Left kidney (tissue), 2 donors: Measurements from ENCODE around the gene SLX9. TPM values are rescaled to one million over a fixed set of nuclear protein-coding genes. Genes with fewer than 3 reads are reported as not detected.
"Not testable (repeated sequence)": the region's sequence is repeated elsewhere in the genome, so short reads cannot be mapped to it uniquely, and the experiment has no call there.

Source experiments
- DNase-seq: peaks from one replicate; pipeline ENCODE4 v3.0.0-alpha.2; 2013
- polyA plus RNA-seq: library from polyadenylated mRNA; unstranded; fragments of 120-200 nt; gene quantifications from one replicate; pipeline ENCODE4 v1.2.1, GENCODE V29; 2013; ENCODE audit not compliant: insufficient read length

The SLX9 gene
- polyA plus RNA-seq, 1 donor = 11.2 TPM

DNA sequence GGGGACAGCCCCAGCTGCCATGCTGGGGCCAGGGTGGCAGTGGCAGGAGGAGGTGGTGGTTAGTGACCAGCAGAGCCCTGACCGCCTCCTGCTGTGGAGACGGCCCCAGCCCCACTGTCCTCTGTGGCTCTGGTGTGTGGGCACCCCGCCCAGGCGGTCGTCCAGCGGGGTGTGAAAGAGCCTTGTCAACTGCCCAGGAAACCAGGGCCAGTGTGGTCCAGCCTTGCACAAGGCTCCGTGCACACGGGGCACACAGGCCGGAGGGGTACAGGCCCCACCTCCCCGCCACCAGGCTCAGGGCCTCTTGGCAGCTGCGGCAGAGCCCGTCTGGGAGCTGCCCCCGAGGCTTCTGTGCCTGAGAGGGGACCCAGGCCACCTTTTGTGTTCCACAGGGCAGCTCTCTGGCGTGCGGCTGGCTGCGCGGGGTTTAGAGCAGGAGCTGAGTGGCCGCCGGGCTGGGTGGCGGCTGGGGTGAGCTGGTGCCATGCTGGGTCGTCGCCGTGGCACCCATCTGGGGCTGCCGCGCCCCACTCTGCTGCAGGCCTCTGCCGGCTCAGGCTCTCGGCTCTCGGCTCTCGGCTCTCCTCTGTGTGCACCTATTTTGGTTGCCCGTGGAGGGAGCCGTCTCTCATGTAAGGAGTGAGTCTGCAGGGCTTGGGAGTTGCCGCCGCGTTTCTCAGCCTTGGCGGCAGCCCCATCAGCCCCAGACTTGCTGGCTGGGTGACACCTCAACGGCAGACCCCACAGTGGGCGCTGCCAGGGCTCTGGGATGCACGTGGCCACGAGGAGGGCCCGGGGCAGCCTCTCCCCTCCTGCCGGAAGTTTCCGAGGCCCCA is 36.1 kb downstream of the SLX9 start:
- no peak for DNase-seq

DNA sequence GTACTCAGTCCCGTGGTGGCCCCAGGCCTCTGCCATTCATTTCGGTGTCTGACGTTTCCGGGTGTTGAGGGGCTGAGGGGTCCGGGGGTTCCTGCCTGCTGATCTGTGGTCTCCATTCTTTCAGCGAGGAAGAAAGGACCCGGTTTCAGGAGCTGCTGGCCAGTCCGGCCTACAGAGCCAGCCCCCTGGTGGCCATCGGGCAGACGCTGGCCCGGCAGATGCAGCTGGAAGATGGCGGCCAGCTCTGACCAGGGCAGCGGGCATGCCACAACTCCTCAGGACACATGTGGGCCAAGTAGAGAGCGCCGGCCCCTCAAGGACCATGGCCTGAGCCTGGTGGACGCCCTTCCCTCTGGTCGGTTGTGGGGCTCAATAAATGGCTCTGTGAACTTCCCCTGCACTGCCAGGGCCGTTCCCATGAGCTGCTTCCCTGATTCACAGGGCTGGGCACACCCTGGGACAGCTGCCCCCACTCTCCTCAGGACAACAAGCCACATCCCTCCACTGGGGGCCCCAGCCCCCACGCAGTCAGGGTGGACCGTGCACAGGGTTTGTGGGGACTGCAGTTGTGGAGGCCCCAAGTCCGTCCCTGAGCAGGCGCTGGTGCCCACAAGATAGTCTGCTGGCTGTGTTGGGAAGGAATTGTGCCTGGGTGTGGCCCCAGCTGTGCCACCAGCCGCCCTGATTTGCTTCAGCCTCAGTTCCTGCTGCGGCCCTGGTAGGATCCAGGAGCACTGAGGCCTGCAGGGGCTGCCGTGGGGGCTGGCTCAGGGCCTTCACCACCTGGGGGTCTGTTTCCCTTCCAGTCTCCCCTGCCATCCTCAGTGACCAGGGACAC is 36.9 kb downstream of the SLX9 start:
- DNase-seq = not testable (repeated sequence)

DNA sequence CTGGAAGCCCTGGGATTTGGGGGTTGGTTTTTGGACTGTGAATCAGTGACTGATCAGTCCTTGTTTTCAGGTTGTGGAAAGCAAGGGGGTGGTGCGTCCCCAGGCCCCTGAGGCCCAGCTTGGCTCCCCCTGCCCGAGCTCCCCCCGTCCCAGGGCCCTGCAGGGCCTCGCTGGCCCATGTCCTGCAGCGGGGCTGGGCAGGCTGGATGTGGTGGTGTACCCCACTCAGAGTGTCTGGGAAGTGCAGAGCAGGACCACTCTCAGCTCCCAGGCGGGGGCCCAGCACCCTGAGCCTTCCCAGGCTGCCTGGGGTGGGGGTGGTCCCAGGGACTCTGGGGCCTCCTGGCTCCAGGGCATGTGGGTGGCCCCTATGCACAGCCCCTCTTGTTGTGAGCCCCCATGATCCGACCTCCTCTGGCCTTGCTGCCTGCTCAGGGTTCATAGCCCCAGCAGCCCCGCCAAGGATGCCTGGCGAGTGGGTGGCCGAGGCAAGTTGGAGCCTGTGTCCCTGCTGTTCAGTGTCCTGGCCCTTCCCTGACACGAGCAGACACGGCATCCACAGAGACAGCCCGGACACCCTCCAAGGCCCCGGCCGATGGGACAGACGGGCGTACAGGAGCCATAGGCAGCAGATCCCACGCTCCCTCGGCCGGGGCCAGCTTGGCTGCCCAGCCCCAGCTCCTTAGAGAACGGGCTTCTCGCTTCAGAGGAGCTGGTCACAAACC is 37.9 kb downstream of the SLX9 start:
- no peak for DNase-seq

DNA sequence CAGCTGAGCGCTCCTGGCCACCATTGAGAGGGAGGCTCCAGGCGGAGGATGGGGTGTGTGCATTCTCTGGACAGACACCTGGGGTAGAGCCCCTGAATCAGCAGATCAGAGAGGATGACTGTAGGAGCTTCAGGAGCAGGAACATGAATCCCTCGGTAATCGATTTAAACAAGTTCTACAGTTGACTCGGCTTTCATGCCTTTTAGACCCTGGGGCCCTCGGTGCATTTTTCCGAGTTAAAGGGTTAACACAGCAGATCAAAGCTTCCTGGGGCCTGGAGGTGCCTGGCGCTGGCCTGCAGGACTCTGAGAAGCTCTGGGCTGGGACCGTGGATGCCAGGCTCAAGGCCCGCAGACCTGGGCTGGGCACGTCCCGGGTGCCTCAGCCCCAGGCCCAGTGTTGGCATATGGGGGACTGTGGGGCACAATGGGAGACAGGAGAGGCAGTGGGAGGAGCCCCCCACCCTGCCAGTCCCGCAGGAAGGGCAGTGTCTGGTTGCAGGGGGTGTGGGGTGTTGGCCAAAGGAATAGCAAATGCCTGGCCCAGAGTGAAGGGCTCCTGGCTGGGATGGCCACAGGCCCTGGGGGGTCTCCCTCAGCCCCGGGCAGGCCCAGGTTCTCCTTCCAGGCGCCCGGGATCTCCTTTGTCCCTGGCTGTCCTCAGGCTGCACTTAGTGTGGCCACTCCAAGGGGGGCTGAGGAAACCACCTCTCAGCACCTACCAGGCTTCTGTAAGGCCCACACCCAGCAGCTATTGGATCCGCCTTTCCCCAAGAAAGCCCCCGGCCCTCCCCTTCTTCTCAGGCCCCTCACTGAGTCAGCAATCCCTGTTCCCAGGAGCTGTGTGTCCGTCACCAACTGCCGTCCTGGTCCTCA is 40.1 kb downstream of the SLX9 start:
- no peak for DNase-seq

DNA sequence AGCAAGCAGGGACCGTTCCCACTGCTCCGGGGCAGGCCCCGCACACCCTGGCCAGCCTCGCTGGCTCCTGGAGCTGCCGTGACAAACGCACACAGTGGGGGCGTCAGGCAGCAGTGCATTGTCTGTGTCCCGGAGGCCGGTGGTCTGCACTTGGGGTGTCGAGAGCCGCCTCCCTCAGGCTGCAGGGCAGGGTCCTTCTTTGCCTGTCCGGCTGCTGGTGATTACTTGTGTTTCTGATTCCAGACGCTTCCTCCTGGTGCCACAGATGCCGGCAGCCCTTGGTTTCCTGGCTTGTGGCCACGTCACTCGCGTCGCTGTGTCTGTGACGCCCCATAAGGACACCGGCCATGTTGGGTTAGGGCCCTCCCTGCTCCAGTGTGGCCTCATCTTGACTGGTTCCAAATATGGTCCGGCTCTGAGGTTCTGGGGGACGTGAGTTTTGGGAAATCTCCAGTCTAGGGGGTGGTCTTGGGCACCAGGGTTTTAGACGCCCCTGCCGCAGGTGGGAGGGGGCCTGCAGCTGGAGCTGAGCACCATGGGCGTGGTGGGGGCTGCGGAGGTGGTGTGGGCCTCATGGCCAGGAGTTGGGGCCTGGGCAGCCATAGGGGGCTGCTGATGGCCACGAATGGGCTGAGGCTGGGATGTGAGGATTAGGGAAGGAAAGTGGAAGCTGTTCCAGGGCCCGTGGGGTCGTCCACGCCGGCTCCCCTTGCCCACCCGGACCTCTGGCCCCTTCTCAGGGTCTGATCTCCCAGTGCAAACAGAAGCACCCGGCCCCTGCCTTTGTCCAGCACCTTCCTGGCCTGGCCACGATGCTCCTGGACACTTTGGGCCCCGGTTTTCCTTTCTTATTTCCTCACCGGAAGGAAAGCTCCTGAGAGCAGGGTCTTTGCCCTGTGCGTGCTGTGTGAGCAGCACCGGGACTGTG is 41.0 kb downstream of the SLX9 start:
- no peak for DNase-seq

DNA sequence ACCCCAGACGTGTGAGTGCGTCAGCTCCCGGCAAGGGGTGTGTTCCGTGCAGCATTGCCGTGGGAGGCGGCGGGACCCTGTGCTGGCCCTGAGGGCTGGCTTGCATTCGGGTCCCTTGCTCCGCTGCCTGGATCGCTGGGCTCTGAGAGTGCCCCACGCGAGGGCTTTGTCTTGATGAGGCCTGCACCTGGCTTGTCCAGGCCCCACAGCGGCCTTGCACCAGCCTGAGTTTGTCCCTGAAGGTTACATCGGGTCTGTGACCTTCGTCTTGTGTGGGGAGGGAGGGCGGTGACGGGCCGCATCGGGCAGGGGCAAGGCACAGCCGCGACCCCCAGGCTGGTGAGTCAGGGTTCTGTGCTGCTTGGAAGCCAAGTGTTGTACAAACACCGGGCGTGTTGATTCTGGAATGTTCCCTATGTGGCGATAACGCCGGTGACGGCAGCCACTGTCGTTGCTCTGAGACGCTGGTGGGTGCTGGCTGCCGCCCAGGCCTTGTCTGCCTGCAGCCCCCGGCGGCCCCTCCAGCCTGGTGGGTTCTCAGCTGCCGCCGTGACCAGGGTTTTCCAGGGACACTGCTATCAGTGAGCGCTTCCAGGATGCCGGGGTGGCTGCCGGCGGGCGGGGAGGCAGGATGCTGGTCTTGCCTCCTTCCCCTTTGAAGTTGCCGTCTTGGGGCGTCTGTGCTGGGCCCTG is 42.9 kb downstream of the SLX9 start:
- no peak for DNase-seq

DNA sequence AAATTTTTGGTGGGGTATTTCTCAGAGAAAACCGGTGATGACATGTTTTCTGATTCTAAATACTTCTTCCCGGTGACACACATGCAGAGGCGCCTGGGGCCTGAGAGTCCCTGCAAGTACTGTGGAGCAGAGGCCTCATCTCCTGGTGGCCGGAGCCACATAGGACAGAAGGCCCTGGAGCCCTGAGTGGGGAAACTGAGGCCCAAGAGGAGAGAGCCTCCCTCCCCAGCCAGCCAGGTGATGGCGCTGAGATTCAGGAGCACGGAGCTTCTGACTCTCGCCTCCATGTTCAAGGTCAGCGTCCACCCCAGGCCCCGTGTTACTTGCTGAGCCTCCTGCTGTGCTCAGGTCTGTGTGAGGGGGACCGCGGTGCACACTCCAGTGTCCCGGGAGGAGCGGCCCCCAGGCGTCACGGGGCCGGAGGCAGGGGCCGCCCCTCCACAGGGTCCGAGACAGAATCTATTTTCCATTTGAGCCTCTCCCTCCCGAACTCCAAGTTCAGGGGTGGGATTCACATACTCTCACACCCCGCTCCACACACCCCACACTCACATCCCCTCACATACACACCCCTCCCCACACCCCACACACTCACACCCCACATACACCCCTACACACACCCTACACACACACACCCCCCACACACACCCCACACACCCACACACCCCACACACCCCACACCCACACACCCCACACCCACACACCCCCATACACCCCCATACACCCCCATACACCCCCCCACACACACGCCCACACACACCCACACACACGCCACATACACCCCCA is 43.8 kb downstream of the SLX9 start:
- no peak for DNase-seq

DNA sequence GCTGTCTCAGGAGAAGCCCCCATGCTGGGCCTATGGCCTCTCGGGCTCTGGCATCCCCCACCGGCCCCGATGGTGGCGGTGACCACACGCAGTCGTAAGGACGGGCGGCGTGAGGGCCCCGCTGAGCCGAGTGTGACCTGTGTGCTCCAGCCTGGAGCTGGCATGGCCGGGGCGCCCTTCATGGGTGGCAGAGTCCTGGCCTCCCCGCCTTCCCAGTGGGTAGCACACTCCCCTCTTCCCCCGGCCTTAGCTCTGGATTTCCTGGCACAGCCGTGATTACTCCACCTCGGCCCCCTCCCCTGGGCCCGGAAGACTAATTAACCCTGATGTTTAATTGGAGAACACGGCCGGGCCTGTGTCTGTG is 44.6 kb downstream of the SLX9 start:
- DNase-seq = no peak

DNA sequence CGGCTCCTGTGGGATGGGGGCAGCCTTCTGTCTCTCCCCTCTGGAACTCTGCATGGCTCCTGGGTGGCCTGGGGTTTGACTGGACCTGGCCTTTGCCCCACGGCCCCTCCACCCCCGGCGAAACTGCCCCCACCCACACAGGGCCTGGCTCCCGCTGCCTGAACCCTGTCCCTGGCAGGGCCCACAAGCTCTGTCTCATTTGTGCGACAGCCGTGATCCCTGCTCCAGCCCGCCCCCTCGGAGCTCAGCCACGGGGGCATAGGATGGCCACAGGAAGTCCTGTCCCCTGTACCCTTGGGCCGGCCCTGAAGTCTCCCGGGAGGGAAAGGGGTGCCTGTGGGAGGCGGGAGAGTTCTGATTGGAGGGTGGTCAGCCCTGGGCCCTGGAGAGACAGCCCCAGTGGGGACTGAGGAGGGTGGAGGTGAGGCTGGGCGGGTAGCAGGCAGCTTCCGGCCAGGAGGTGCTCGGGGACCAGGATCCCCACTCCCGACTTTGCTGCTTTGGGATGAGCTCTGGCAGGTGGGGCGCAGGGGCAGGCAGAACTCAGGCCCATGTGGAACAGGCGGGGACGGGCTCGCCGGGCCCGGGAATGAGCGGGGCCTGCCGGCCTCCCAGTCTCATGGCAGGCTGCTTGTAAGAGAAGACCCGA is 45.1 kb downstream of the SLX9 start:
- no peak for DNase-seq

DNA sequence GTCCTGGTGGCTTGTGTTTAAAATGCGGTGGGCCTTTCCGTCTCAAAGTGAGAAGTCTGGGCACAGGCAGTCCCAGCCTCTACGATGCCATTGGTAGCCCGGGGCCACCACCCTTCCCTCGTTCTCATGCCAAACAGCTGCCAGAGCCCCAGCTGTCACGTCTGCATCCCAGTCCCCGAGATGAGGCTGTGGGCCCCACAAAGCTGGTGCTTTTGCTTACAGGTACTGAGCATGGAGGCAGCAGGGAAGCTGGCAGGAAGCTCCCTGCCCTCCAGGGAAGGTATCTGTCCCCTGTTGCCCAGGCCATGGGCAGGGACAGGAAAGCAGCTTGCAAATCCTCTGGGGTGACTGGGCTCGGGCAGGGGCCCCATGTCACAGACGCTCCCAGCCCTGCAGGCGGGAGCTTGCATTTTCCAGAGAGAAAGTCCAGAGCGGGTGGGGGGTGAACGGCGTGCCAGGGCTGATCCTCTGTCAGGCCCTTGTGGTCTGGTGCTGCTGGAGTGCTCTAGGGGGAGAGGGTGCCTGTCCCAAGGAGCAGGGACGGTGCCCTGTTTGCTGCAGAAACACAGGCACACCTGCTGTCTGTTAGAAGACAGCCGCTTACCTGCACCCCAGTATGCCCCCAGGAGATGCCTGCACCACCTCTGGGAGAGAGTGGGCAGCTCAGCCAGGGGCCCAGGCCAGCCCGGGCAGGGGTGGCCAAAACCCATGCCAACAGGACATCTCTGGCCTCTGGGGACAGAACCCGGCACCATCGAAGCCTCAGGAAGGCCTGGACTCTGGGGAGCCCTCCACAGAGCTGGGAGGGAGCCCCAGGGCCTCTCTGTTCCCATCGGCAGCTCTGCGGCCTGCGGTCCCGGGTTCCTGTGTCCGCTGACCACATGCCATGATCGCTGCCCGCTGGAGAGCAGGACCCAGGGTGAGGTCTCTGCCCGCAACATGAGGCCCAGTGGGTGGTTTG is 45.9 kb downstream of the SLX9 start:
- DNase-seq = no peak

DNA sequence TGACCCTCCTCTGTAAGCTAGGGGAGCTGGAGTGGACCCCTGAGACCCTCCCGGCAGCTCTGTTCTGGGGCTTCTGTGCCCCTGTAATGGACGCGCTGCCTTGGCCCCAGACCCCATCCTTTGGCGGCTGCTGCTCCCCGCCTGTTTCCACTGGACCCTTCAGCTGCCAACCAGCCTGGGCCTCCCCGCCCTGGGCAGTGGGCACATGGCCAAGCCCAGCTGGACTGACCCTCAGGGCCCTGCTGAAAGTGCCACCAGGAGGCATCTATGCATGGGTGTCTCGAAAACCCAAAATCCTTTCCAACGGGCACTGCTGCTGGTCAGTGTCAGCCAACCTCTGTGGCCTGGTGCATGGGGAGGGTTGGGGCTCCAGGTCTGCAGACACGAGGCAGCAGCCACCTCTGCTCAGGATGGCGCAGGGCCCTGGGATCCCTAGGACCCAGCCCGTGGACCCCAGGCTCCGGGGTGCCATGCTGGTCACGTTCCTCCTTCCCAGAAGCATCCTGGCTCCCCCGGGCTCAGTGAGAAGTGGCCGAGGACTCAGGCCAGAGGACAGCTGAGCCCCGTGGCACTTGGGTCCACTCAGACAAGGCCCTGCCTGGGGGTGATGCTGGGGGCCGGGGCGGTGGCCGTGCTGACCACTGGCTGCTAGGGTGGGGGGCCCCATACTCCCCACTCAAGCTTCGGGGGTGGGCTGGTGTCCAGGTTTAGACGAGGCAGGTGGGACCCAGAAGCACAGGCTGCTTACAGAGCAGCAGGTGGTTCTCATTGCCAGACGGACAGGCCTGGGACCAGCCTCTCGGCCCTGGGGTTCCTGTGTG is 46.9 kb downstream of the SLX9 start:
- no peak for DNase-seq

DNA sequence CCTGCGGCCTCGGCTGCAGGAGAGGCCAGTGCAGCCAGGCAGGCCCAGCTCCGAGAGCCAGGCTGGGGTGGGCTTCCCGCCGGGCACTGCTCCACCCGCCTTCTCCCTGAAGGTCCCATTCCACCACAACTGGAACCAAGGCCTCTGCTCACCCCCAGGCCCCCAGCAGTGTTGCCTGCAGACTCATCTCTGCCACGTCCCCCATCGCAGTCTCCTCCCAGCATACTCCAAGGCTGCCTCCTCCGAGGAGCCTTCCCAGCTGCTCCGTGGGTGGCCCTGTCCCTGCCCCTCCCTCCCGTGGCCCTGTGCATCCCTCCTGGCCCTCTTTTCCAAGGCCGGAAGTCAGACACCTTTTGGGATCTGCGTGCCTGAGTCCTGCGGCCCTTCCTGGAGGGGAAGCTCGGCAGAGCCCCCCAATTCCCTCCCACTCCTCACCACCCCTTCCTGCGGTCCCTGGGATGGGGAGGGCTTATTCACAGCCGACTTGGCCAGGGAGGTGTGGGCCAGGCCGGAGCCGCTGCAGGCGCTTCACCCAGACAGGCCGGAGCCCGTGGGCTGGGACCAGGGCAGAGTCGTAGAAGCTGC is 47.6 kb downstream of the SLX9 start:
- DNase-seq = no peak

DNA sequence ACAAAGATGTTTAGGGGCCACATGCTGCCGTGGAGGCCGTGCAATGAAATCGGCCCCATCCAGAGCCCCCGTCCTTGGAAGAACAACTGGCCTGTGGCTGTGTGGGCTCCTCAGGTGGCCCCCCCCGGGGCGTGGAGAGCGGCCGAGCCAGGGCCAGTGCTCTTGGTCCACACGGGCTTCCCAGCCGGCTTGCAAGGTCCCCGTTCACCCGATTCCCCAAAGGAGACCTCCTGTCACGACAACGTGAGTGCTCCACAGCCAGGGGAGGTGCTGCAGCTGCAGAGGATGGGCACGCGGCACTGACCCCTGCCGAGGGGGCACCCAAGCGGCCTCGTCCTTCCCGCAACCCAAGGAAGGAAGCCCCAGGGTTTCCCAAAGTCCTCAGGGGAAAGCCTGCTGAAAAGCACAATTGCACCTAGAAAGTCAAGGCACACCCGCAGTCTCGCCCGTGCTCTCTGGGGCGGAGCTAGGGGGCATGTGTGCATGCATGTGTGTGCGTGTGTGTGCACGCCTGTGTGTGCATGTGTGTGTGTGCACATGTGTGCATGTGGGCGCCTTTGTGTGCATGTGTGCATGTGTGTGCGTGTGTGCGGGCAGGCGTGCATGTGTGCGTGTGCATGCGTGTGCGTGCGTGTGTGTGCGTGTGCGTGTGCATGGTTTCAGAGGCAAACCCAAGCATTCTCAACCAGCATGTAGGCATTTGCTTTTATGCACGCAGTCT is 48.2 kb downstream of the SLX9 start:
- DNase-seq = no peak

DNA sequence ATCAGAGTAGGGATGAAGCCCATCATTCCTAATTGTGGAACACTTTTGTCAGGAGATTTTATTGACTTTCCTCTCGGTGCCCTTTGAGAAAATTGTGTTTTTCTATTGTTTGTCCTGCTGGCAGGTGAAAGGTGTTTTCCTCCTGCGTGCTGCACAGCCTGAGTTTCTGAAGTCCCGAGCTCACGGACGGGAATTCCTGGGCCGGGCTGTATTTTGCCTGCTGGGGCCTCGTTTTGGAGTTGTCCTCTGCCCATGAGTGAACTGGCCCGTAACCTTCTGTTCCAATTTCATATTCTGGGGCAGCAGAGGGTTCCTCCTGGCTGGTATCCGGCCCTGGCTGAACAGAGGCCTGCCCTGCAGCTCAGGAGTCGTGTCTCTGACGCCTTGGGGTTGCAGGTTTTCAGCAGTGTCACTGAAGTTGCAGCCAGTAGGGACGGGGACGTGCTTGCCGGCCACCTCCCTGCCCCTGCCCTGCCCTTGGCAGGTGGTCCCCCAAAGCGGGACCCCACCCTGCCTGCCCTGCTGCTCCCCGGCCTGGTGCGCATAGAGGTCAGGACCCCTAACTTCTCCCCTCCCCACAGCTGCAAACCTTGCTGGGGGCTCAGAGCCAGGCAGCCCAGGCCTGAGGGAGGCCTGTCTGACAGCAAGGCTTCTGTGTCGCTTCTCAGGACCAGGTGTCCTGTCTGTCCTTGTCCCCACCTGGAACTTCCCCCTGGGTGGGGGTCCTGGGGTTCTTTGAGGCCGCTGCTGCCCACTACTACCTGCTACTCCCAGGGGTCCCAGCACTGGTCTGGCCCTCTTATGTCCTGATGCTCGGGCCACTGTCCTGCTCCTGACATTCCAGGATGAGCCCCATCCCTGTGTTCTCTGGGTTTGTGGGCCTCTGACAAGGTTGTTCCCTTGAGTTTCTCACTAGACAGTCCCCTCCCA is 49.0 kb downstream of the SLX9 start:
- DNase-seq = no peak
